Body of pancreas (tissue), 4 donors: ENCODE data around the gene DNAAF9. TPM values are rescaled to one million over a fixed set of nuclear protein-coding genes. Genes with fewer than 3 reads are reported as not detected.
"Not testable (repeated sequence)": the region's sequence is repeated elsewhere in the genome, so short reads cannot be mapped to it uniquely, and the experiment has no call there.

Experiments
- ATAC-seq: fragments of 150-250 bp; one replicate; pipeline ENCODE4 v1.9.1; 2016
- DNase-seq, 4 donors: peaks; one replicate each; pipeline ENCODE4 v3.0.0-alpha.2; 2019
- H3K27ac ChIP-seq, 4 donors: fragments of 200-600 bp; sonication (generic); 1 replicate in 3 of 4; 2 replicates in 1 of 4; pipeline versions ENCODE4 v1.5.1 to v1.6.1; 2016 to 2019; ENCODE audit warnings: mild to moderate bottlenecking in 1 of 4, mixed read lengths in 1 of 4, moderate library complexity in 1 of 4
- H3K27me3 ChIP-seq, 2 donors: fragments of 200-600 bp; sonication (generic); one replicate each; pipeline ENCODE4 v1.6.0; 2016; ENCODE audit warnings: mild to moderate bottlenecking in 1 of 2
- H3K36me3 ChIP-seq, 2 donors: fragments of 200-600 bp; sonication (generic); replicated peaks in 1 of 2; 2 replicates each; pipeline ENCODE4 v1.5.1; 2016; ENCODE audit warnings: low read depth in 2 of 2; ENCODE audit not compliant: insufficient read depth in 1 of 2
- H3K4me1 ChIP-seq: fragments of 200-600 bp; sonication (generic); one replicate; pipeline ENCODE4 v1.6.0; 2016
- H3K4me3 ChIP-seq, 2 donors: fragments of 200-600 bp; sonication (generic); 1 replicate in 1 of 2; 2 replicates in 1 of 2; pipeline ENCODE4 v1.5.1; 2016 to 2019
- H3K9me3 ChIP-seq, 3 donors: fragments of 200-600 bp; sonication (generic); 1 replicate in 2 of 3; 2 replicates in 1 of 3; pipeline ENCODE4 v1.5.1; 2016
- POLR2A ChIP-seq, 3 donors: fragments of 450-650 bp; IDR thresholded peaks; one replicate each; pipeline ENCODE4 v1.6.1; 2016; ENCODE audit warnings: antibody characterized with exemption in 3 of 3, mild to moderate bottlenecking in 2 of 3
- WGBS, 2 donors: methylation state at CpG; one replicate each; pipeline ENCODE4 v1.1.5; 2017; 5-methylcytosine and 5-hydroxymethylcytosine counted together
- intact Hi-C: fragments of 100-400 bp; cut with DNase I; formaldehyde crosslinking; loops from one replicate; pipeline ENCODE4 v1.15.1; 2023
- total RNA-seq, 2 donors: library from RNA; depleted of rRNA; stranded (reverse); fragments of >200 nt; gene quantifications; one replicate each; pipeline ENCODE4 v1.1.0, GENCODE V29; 2016
- TF ChIP-seq, protein P1 (sequence below), 7 experiments: fragments of 450-650 bp in 4 of 7; fragments of 200-600 bp in 3 of 7; sonication (generic) in 3 of 7; IDR thresholded peaks; one replicate each; pipeline ENCODE4 v1.5.1; 2016 to 2019; ENCODE audit warnings: antibody characterized with exemption in 7 of 7

Gene DNAAF9
- total RNA-seq, 2 donors from 2014 or later: 10.1 to 13.2 TPM

GRCh38 chr20:3433744-3434143, 26.3 kb upstream of the DNAAF9 start:
- TF ChIP-seq, protein P1, sequence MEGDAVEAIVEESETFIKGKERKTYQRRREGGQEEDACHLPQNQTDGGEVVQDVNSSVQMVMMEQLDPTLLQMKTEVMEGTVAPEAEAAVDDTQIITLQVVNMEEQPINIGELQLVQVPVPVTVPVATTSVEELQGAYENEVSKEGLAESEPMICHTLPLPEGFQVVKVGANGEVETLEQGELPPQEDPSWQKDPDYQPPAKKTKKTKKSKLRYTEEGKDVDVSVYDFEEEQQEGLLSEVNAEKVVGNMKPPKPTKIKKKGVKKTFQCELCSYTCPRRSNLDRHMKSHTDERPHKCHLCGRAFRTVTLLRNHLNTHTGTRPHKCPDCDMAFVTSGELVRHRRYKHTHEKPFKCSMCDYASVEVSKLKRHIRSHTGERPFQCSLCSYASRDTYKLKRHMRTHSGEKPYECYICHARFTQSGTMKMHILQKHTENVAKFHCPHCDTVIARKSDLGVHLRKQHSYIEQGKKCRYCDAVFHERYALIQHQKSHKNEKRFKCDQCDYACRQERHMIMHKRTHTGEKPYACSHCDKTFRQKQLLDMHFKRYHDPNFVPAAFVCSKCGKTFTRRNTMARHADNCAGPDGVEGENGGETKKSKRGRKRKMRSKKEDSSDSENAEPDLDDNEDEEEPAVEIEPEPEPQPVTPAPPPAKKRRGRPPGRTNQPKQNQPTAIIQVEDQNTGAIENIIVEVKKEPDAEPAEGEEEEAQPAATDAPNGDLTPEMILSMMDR (IDR thresholded peaks at IDR 0.05): no peak
- TF ChIP-seq POLR2A (IDR thresholded peaks at IDR 0.05): no peak
- no peaks in the 10 kb centered on the region for H3K4me1 ChIP-seq
- H3K36me3 ChIP-seq: no peaks in the 10 kb centered on the region
- no peak for DNase-seq
- H3K27ac ChIP-seq: no peak overlapping the region
- no peak for ATAC-seq
- intact Hi-C loops: no loop called here
- 86 to 87% methylated on average over 3 of the region's 3 CpGs for WGBS, 2 donors
- no peaks in the 10 kb centered on the region for H3K9me3 ChIP-seq
- H3K27me3 ChIP-seq: no peaks in the 10 kb centered on the region
- H3K4me3 ChIP-seq: no peak overlapping the region

DNA sequence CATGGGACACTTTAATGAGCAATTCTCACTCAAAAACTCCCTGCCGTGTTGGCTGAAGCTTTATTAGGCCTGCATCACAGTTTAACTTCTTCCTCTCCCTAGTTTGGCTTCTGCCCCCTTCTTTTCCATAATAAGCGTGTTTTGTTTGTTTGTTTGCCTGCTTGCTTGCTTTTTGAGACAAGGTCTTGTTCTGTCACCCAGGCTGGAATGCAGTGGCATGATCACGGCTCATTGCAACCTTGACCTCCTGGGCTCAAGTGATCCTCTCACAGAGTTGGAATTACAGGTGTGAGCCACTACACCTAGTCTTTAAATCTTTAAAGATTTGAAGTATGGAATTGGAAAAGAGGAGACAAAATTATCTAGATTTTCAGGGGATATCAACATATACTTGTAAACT, 25.4 kb upstream of the DNAAF9 start:
- no peaks in the 10 kb centered on the region for H3K27me3 ChIP-seq
- no peak overlapping the region for H3K4me3 ChIP-seq
- H3K9me3 ChIP-seq: no peaks in the 10 kb centered on the region
- WGBS, 2 donors: 69 to 70% methylated on average over 3 of the region's 3 CpGs
- no peak overlapping the region for H3K27ac ChIP-seq
- H3K36me3 ChIP-seq: no peaks in the 10 kb centered on the region
- TF ChIP-seq POLR2A (IDR thresholded peaks at IDR 0.05): no peak
- TF ChIP-seq, protein P1 (IDR thresholded peaks at IDR 0.05): no peak
- intact Hi-C loops: no loop called here
- ATAC-seq (no peak), DNase-seq (no peak)
- H3K4me1 ChIP-seq: no peaks in the 10 kb centered on the region

DNA sequence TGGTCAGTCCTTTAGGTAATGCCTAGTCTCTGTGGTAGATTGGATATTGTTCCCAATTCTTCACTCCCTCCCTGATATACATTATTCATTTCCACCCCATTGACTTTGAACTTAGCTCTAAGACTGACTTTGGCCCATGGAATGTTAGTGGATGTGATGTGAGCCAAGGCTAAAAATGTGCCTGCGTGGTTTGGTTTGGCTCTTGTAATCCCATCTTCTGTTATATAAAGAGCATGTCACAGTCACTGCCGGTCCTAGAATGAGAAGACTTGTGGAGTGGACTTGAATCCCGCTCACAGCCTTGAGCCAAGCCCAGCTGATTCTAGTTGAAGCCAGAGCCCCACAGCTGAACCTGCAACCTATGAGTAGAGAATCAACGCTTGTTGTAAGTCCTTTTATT, 23.6 kb upstream of the DNAAF9 start:
- TF ChIP-seq, protein P1 (IDR thresholded peaks at IDR 0.05): no peak
- TF ChIP-seq POLR2A (IDR thresholded peaks at IDR 0.05): no peak
- DNase-seq (no peak), ATAC-seq (no peak)
- WGBS, 2 donors: 90 to 98% methylated on average over 4 of the region's 4 CpGs
- Histone ChIP-seq H3K27me3 (no peaks in the 10 kb centered on the region), H3K27ac (peak overlapping the region in 1 of 4 donors; percentile 46), H3K4me1 (no peaks in the 10 kb centered on the region), H3K36me3 (no peaks in the 10 kb centered on the region), H3K4me3 (no peak overlapping the region), H3K9me3 (no peaks in the 10 kb centered on the region)
- intact Hi-C loops: no loop called here

DNA sequence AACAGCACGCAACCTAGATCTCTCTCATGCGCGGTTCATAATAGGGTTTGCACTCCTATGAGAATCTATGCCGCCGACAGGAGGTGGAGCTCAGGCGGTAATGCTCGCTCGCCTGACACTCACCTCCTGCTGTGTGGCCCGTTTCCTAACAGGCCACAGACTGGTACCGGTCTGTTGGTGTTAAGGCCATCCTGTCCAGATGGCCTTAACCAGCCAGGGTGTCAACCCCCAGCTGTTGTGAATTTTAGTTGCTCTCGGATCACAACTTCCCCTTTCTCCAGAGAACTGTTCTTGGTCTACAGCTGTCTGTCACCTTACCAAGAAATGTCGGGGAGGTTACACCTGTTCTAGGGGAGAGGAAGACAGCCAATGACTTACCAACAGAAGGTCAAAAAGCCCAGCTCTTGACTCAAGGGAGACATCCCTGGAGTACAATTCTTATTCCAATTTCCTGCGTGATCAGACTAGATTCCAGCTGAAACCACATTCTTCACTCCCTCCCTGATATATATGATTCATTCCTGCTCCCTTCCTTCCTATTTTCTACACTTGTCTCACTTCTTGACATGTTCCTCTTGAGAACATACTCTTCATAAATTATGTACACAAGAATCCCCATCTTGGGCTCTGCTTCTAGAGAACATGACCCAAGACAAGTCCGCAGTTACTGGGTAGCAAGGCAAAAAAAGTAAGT, 23.1 kb upstream of the DNAAF9 start:
- ATAC-seq: no peak
- 82 to 88% methylated on average over 6 to 14 of the region's 14 CpGs for whole genome bisulfite sequencing, 2 donors
- peak in 1 of 3 donors; percentile 25 for TF ChIP-seq POLR2A (IDR thresholded peaks at IDR 0.05)
- TF ChIP-seq, protein P1 (IDR thresholded peaks at IDR 0.05): no peak
- DNase-seq: peak in 1 of 4 donors; percentile 33
- Histone ChIP-seq H3K36me3 (no peaks in the 10 kb centered on the region), H3K4me1 (no peaks in the 10 kb centered on the region), H3K27ac (peak overlapping the region in 1 of 4 donors; percentile 46), H3K9me3 (no peaks in the 10 kb centered on the region), H3K4me3 (no peak overlapping the region), H3K27me3 (no peaks in the 10 kb centered on the region)
- intact Hi-C loops: no loop called here

GRCh38 chr20:3426766-3427165, 19.3 kb upstream of the DNAAF9 start:
- H3K4me3 ChIP-seq, H3K4me1 ChIP-seq, H3K36me3 ChIP-seq, DNase-seq, H3K27me3 ChIP-seq, ATAC-seq, H3K9me3 ChIP-seq, H3K27ac ChIP-seq, intact Hi-C loops: not testable (repeated sequence)
- WGBS, 2 donors: 63 to 70% methylated on average over 4 of the region's 4 CpGs
